ENCODE results near the gene RAD51B.
A peak's percentile ranks its signal among the peaks of the same experiment; 100 is the strongest.

The RAD51B gene

GRCh38 chr14:68239988-68240771, 420.6 kb downstream of the RAD51B start:
- no peak for DNase-seq (ENCODE audit: insufficient read length, low spot score)
- peak; percentile 85 for FAIRE-seq

DNA sequence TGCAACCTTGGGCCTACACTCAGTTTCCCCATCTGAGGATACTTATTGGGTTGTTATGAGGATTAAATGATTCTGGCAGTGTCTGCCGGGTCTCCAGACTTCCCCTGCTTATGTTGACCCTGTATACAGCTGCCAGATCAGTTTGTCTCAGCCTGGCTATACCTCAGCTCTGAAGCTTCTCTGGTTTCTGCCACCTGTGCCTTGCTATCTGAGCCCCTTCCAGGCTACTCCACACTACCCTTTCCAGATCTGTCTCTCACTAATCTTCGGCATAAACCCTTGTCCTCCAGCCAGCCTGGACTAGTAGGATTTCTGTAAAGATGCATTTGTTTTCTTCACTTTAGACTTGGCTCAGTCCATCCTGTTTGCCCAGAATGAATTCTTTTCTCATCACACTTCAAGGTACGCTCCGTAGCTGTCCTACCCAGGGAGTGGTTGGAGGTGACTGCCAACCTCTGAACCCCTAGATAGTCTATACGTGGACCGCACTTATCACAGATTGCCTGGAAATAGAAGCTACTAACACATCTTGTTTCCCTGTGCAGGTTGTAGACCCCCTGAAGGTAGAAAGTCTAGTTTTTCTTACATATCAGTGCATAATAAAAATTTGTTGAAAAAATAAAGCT, 422.4 kb downstream of the RAD51B start:
- peak; percentile 88 for FAIRE-seq

DNA sequence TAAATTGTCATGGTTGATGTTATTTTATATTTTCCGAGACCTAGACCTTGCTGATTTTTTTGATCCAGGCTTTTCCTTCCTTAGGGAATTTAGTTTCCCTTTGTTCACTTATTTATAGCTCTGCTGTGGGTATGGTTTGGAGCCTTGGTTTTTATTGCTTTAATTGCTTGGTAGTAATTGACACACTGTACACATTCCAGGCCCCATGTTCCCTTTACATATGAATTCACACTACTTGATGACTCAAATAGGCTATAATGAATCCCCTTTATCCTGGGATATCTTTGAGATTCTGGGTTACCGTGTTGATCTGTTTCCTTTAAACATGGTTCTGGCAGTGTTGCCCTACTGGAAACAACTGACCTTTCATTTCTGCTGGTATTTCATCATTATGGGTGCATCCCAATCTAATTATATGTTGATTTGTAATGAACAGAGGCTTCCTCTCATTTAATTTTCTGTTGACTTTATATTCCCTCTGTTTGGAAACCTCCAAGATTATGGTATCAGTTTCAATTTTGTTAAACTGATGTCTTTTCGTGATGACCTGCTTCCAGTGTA, 424.0 kb downstream of the RAD51B start:
- DNase-seq (ENCODE audit: insufficient read length, low spot score): no peak
- peak; percentile 93 for FAIRE-seq

More for the DNA sequence above, 422.4 kb downstream of the RAD51B start:
- no peak for DNase-seq (ENCODE audit: insufficient read length, low spot score)

DNA sequence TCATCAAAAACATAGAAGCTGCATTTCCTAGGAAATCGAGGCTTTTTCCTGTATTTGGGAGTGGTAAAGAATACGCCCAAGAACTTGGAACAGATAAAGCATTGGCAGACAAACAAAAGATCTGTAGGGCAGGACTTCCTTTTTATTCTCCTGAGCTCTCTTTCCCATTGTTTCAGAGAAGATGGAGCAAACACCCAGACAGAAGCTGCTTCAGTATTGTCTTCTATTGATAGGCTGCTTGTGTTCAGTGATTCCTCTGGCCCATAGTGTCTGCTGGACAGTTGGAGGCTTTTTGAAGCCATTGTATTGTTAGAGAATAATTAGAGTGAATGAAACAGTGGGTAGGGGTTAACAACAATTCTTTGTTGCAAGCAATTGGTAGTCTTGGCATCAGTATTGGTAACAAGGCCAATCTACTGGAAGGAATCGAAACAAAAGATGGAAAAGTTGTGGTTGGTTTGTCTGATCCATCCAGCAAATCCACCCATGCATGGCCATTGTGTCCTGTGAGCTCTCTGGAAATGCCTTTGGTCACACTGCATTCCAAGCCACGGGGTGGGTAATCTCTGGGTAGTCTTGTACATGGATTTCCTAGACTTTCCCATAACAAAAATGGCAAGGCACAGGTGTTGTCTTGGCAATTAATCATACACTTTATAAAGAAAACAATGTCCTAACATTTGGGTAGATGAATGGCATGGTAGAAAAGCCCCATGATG, 424.8 kb downstream of the RAD51B start:
- FAIRE-seq (no peak), DNase-seq (ENCODE audit: insufficient read length, low spot score) (no peak)

DNA sequence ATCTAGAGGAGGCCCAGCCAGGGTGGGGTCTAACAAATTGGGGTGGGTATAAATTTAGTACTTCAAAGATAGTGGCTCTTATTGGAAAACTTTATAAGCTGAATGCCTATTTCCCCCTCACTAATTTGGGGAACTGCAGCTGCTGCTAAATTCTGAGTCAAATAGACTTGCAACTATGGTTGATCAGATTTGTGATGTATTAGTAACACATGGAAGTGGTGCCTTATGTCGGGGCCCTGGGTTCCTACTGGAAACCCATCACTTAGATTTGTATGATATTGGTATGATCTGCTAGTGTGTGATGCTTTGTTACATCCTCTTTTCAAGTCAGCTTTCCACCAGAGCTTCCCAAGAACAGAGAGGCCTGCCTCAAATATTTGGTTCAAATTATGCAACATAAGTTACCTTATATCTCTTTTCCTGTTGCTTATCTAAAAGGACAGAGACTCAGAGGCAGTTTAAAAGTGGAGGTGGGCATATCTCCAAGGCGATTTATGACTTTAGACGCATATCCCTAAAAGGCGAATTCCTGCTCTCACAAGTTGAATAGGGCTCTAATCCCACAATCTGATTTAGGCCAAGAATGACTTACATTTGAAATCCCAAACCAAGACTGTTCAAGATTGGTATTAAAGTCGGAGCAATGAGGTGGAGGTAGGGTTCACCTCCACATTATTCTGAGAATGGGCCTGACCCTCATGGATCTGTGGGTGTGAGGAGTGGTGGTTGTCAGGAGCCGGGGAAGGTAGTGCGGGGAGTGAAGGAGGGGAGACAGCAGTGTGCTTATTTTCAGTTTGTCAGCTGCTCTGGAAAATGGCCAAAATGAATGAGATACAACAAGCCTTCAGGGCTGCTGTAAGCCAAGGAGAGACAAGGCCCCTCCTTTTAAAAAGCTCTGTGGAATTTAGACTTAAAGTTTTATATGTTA, 425.8 kb downstream of the RAD51B start:
- DNase-seq (ENCODE audit: insufficient read length, low spot score) (peak; percentile 77), FAIRE-seq (peak; percentile 99)

GRCh38 chr14:68246074-68246785, 426.7 kb downstream of the RAD51B start:
- FAIRE-seq (peak; percentile 96), DNase-seq (ENCODE audit: insufficient read length, low spot score) (no peak)

DNA sequence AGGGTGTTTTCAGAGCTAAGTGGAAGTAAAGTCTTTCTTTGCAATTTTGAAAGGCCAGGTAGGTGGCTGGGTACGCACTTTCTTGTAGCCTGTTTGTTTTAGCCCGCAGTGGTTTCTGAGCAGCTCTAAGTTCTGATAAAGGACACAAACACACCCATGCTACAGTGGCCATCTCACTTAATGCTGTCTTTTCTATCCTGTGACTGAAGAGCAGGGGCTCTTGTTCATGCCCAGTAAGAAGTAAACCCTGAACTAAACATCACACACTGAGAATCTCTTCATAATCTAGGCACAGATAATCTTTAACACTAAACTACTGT, 427.2 kb downstream of the RAD51B start:
- FAIRE-seq: no peak

GRCh38 chr14:68247274-68247673, 427.7 kb downstream of the RAD51B start:
- no peak for FAIRE-seq
- DNase-seq (ENCODE audit: insufficient read length, low spot score): no peak

More for the DNA sequence above, 427.2 kb downstream of the RAD51B start:
- DNase-seq (ENCODE audit: insufficient read length, low spot score): no peak

GRCh38 chr14:68247676-68248268, 428.2 kb downstream of the RAD51B start:
- FAIRE-seq (peak; percentile 95), DNase-seq (ENCODE audit: insufficient read length, low spot score) (no peak)

DNA sequence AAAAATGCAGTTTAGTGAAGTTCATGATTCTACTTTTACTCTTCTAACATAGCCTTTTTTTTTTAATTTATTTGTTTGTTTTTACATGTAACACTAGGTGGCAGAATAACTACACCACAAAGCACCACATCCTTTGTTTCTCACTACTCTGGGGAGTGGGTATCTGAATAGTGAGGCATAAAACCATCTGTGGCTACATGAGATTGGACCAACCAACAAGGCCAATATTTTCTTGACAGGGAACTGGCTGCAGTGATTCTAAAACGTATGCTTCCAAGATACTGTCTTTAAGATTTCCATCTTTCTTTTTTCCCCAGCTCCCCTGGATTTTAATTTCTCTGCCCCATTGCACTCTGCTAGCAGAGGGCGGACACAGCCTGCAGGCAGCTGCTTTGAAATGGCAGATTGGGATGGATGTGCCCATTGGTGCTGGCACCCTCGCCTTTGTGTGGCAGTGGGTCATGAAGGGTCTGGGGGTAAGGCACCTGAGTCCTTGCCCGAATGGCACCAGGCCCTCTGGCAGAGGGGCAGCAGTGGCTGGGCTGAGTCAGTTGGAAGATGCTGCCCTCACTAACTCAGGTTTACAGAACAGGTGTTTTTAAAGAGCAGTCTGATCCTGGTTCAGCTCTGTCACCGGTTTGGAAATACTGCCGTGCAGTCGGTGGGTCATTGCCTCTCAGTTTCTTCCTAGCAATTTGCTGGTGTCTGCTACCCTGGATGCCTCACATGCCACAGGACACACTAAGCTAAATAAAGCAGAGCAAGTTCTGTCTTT, 429.1 kb downstream of the RAD51B start:
- DNase-seq (ENCODE audit: insufficient read length, low spot score) (peak; percentile 90), FAIRE-seq (peak; percentile 98)

DNA sequence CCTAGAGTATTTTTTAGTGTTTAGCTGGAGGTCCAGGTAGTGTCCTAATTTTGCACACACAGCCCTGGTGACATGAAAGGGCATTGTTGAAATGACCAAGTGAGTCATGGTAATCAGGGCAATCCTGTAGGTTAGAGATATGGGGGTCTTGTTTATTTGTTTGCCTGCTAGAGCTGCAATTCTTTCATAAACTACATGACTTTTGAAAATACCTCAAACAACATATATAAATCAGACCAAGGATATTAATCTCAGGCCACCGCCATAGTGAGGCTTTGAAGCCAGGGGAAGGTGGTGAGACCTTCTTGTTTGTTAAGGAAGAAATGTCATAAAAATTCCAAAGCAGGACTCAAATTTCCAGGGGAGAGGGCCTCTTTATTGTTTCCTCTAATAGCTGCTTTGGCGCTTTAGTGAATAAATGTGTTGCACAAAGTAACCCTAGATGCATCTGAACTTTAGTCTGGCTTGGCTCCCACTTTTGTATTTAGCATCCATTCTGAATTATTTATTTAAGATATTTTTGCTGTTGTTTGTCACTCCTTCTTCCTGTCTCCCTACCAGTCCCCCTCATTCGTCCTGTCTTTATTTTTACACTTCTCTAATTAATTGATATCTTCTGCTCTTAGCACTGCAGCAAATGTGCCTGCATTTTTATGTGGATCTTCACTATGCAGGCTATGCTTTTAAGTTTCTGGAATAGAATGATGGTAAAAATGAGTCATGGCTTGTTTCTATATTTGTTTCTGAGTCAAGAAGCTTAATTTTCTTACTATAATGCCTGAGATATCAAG, 430.3 kb downstream of the RAD51B start:
- FAIRE-seq (peak; percentile 4), DNase-seq (ENCODE audit: insufficient read length, low spot score) (no peak)

- FAIRE-seq (peak; percentile 16), DNase-seq (ENCODE audit: insufficient read length, low spot score) (no peak)
These were observed 431.6 kb downstream of the RAD51B start for GRCh38 chr14:68250927-68251768.

GRCh38 chr14:68251769-68252100, 432.2 kb downstream of the RAD51B start:
- FAIRE-seq: peak; percentile 90
- DNase-seq (ENCODE audit: insufficient read length, low spot score): no peak

DNA sequence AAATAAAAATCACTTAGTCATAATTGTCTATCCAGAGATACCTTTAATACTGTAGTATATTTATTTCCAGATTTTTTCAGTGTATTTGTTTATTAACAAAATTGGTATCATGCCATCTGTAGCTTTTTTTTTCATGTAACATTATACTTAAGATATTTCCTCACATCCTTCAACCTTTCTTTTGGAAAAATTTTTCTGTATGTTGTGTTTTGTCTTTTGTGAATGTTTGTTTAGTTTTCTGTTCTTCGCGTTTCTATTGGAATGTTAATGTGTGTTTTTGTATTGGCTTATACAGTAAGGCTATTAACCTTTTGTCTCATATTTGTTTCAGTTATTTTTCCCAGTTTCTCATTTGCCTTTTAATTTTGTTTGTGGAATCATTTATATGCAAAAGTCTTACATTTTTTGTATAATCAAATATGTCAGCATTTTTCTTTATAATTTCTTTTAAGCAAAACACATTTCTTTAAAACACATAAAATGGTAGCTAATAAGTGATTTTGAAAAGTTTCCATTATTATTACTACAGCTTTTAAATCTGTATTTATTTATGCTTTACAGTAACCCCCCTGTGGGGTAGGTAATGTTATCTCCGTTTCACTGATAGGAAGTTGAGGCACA, 433.7 kb downstream of the RAD51B start:
- no peak for DNase-seq (ENCODE audit: insufficient read length, low spot score)
- FAIRE-seq: peak; percentile 65

DNA sequence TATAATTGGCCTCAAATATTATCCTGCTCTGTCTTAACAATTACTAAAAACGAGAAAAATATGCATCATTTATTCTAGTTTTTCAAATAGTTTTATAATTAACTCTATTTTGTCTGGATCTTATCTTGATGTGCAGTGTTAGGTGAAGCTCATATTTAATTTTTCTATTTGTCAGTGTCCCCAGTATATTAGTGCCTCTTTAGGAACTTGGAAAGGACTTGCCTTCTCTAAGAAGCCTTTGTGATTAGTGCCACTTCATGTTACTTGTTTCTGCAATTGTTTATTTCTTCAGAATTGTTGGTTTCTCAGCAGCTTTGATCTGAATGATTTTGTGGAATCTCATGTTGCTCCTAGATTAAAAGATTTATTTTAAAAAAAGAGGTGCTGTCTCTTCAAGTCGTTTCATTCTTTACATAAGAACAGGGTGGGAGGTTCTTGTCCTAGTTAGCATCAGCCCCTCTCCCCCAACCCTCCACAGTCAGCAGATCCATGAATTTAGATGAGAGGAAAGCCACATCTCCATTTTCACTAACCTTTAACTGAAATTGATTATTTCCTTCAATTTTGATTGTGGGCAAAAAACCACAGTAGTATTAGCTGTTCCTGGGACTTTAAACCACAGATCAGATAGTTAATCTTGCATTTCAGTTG, 434.4 kb downstream of the RAD51B start:
- DNase-seq (ENCODE audit: insufficient read length, low spot score) (no peak), FAIRE-seq (peak; percentile 77)

All from HTR-8/SVneo (cell line).